ENCODE results near the gene RAB20. TPM values are rescaled to one million over a fixed set of nuclear protein-coding genes. Genes with fewer than 3 reads are reported as not detected.

Gene RAB20
- total RNA-seq, 1 experiment from 2014 or later = 14.3 TPM

DNA sequence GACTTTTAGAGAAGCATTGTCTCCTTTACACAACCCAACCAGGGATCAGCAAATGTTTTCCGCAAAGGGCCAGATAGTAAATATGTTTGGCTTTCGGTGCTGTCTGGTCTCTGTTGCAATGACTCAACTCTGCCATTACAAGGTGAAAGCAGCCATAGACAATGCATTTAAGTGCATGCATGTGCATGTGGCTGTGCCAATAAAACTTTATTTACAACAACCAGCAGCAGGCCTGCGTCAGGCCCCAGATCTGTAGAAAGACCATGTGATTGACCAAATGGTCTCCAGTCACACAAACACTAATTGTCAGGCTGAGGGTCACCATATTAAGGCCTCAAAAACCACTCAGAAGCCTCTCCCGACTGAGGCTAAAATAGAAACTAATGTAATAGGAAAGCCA, 8.1 kb downstream of the RAB20 start:
- ATAC-seq (no peak), DNase-seq (ENCODE audit: low spot score) (no peak)
- H3K27ac Mint-ChIP-seq = peak overlapping the region; percentile 58
- ChIA-PET CTCF (interaction anchor here (1.1 kb wide), 1 partner anchor 91 kb away, joined by 3 read pairs; no protein-coding TSS in a partner anchor), POLR2A (no interaction called here)
- peaks cover 15% of the 10 kb centered on the region for H3K36me3 Mint-ChIP-seq
- no peak for TF ChIP-seq PRRX2 (CRISPR knock-in tag; IDR thresholded peaks at IDR 0.05)
- no peak for TF ChIP-seq ZNF232 (CRISPR knock-in tag; IDR thresholded peaks at IDR 0.05)
- TF ChIP-seq NFATC4 (CRISPR knock-in tag; IDR thresholded peaks at IDR 0.05) = no peak
- TF ChIP-seq ZNF317 (CRISPR knock-in tag; IDR thresholded peaks at IDR 0.05; ENCODE audit: borderline replicate concordance, low read depth) = no peak
- TF ChIP-seq, protein P1, sequence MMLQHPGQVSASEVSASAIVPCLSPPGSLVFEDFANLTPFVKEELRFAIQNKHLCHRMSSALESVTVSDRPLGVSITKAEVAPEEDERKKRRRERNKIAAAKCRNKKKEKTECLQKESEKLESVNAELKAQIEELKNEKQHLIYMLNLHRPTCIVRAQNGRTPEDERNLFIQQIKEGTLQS (CRISPR knock-in tag; conservative IDR thresholded peaks at IDR 0.05) = no peak
- TF ChIP-seq, protein P2, sequence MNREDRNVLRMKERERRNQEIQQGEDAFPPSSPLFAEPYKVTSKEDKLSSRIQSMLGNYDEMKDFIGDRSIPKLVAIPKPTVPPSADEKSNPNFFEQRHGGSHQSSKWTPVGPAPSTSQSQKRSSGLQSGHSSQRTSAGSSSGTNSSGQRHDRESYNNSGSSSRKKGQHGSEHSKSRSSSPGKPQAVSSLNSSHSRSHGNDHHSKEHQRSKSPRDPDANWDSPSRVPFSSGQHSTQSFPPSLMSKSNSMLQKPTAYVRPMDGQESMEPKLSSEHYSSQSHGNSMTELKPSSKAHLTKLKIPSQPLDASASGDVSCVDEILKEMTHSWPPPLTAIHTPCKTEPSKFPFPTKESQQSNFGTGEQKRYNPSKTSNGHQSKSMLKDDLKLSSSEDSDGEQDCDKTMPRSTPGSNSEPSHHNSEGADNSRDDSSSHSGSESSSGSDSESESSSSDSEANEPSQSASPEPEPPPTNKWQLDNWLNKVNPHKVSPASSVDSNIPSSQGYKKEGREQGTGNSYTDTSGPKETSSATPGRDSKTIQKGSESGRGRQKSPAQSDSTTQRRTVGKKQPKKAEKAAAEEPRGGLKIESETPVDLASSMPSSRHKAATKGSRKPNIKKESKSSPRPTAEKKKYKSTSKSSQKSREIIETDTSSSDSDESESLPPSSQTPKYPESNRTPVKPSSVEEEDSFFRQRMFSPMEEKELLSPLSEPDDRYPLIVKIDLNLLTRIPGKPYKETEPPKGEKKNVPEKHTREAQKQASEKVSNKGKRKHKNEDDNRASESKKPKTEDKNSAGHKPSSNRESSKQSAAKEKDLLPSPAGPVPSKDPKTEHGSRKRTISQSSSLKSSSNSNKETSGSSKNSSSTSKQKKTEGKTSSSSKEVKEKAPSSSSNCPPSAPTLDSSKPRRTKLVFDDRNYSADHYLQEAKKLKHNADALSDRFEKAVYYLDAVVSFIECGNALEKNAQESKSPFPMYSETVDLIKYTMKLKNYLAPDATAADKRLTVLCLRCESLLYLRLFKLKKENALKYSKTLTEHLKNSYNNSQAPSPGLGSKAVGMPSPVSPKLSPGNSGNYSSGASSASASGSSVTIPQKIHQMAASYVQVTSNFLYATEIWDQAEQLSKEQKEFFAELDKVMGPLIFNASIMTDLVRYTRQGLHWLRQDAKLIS (CRISPR knock-in tag; IDR thresholded peaks at IDR 0.05; ENCODE audit: borderline replicate concordance) = no peak
- no peak for TF ChIP-seq MYBL2 (CRISPR knock-in tag; IDR thresholded peaks at IDR 0.05)
- TF ChIP-seq TEAD4 (CRISPR knock-in tag; IDR thresholded peaks at IDR 0.05) = no peak
- no peak for TF ChIP-seq ZNF263 (CRISPR knock-in tag; IDR thresholded peaks at IDR 0.05; ENCODE audit: low read depth)
- no peak for TF ChIP-seq FOXK1 (CRISPR knock-in tag; IDR thresholded peaks at IDR 0.05)
- no peak for TF ChIP-seq ZNF416 (CRISPR knock-in tag; IDR thresholded peaks at IDR 0.05)
- TF ChIP-seq, protein P3, sequence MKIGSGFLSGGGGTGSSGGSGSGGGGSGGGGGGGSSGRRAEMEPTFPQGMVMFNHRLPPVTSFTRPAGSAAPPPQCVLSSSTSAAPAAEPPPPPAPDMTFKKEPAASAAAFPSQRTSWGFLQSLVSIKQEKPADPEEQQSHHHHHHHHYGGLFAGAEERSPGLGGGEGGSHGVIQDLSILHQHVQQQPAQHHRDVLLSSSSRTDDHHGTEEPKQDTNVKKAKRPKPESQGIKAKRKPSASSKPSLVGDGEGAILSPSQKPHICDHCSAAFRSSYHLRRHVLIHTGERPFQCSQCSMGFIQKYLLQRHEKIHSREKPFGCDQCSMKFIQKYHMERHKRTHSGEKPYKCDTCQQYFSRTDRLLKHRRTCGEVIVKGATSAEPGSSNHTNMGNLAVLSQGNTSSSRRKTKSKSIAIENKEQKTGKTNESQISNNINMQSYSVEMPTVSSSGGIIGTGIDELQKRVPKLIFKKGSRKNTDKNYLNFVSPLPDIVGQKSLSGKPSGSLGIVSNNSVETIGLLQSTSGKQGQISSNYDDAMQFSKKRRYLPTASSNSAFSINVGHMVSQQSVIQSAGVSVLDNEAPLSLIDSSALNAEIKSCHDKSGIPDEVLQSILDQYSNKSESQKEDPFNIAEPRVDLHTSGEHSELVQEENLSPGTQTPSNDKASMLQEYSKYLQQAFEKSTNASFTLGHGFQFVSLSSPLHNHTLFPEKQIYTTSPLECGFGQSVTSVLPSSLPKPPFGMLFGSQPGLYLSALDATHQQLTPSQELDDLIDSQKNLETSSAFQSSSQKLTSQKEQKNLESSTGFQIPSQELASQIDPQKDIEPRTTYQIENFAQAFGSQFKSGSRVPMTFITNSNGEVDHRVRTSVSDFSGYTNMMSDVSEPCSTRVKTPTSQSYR (CRISPR knock-in tag; IDR thresholded peaks at IDR 0.05) = no peak
- TF ChIP-seq TP53 (CRISPR knock-in tag; IDR thresholded peaks at IDR 0.05) = no peak
- TF ChIP-seq JAZF1 (CRISPR knock-in tag; IDR thresholded peaks at IDR 0.05) = no peak
- TF ChIP-seq ZNF423 (CRISPR knock-in tag; IDR thresholded peaks at IDR 0.05) = no peak
- no peak for TF ChIP-seq NR3C1 (CRISPR knock-in tag; conservative IDR thresholded peaks at IDR 0.05; ENCODE audit: low read depth)
- no peaks in the 10 kb centered on the region for H3K27me3 Mint-ChIP-seq (ENCODE audit: low read depth)
- H3K4me1 Mint-ChIP-seq = peaks cover 11% of the 10 kb centered on the region; the same call in 1 of the 2 replicates
- H3K9me3 Mint-ChIP-seq = peaks cover 5% of the 10 kb centered on the region
- H3K4me3 Mint-ChIP-seq = no peak overlapping the region

DNA sequence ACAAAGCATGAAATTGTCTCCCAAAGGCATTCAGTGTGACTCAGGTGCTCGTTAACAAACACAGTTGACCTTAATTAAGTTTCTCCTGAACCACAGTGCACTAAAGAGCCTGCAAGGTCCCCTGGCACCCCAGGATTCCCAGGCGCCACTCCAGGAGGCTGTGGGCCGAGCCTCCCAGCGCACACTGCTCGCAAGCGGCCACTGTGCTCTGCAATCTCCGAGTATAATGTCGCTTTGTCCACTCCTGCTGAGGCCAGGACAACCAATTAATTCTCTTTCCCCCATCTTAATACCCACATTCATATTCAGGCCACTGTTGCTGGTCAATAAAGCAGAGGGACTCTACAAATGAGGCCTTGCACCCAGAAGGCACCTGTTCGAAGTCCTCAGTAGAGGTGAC, 8.8 kb downstream of the RAB20 start:
- POLR2A ChIA-PET = no interaction called here
- peaks cover 15% of the 10 kb centered on the region for H3K36me3 Mint-ChIP-seq
- ATAC-seq (no peak), DNase-seq (ENCODE audit: low spot score) (no peak)
- peak overlapping the region; percentile 58; the same call in 1 of the 2 replicates for H3K27ac Mint-ChIP-seq
- H3K27me3 Mint-ChIP-seq (ENCODE audit: low read depth) = no peaks in the 10 kb centered on the region
- H3K4me1 Mint-ChIP-seq = peaks cover 11% of the 10 kb centered on the region; the same call in 1 of the 2 replicates
- CTCF ChIA-PET = no interaction called here
- H3K9me3 Mint-ChIP-seq = peaks cover 5% of the 10 kb centered on the region
- no peak overlapping the region for H3K4me3 Mint-ChIP-seq
- TF ChIP-seq ZNF416 (CRISPR knock-in tag; IDR thresholded peaks at IDR 0.05) (no peak), ZNF138 (CRISPR knock-in tag; conservative IDR thresholded peaks at IDR 0.05) (no peak), ZNF232 (CRISPR knock-in tag; IDR thresholded peaks at IDR 0.05) (no peak), NFE2L1 (CRISPR knock-in tag; IDR thresholded peaks at IDR 0.05) (no peak), GTF2I (CRISPR knock-in tag; conservative IDR thresholded peaks at IDR 0.05) (no peak)
- TF ChIP-seq, protein P4, sequence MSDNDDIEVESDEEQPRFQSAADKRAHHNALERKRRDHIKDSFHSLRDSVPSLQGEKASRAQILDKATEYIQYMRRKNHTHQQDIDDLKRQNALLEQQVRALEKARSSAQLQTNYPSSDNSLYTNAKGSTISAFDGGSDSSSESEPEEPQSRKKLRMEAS (CRISPR knock-in tag; IDR thresholded peaks at IDR 0.05) = no peak
- TF ChIP-seq, protein P5, sequence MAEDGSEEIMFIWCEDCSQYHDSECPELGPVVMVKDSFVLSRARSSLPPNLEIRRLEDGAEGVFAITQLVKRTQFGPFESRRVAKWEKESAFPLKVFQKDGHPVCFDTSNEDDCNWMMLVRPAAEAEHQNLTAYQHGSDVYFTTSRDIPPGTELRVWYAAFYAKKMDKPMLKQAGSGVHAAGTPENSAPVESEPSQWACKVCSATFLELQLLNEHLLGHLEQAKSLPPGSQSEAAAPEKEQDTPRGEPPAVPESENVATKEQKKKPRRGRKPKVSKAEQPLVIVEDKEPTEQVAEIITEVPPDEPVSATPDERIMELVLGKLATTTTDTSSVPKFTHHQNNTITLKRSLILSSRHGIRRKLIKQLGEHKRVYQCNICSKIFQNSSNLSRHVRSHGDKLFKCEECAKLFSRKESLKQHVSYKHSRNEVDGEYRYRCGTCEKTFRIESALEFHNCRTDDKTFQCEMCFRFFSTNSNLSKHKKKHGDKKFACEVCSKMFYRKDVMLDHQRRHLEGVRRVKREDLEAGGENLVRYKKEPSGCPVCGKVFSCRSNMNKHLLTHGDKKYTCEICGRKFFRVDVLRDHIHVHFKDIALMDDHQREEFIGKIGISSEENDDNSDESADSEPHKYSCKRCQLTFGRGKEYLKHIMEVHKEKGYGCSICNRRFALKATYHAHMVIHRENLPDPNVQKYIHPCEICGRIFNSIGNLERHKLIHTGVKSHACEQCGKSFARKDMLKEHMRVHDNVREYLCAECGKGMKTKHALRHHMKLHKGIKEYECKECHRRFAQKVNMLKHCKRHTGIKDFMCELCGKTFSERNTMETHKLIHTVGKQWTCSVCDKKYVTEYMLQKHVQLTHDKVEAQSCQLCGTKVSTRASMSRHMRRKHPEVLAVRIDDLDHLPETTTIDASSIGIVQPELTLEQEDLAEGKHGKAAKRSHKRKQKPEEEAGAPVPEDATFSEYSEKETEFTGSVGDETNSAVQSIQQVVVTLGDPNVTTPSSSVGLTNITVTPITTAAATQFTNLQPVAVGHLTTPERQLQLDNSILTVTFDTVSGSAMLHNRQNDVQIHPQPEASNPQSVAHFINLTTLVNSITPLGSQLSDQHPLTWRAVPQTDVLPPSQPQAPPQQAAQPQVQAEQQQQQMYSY (CRISPR knock-in tag; IDR thresholded peaks at IDR 0.05) = no peak
- TF ChIP-seq, protein P6, sequence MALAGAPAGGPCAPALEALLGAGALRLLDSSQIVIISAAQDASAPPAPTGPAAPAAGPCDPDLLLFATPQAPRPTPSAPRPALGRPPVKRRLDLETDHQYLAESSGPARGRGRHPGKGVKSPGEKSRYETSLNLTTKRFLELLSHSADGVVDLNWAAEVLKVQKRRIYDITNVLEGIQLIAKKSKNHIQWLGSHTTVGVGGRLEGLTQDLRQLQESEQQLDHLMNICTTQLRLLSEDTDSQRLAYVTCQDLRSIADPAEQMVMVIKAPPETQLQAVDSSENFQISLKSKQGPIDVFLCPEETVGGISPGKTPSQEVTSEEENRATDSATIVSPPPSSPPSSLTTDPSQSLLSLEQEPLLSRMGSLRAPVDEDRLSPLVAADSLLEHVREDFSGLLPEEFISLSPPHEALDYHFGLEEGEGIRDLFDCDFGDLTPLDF (CRISPR knock-in tag; IDR thresholded peaks at IDR 0.05) = no peak
- TF ChIP-seq, protein P7, sequence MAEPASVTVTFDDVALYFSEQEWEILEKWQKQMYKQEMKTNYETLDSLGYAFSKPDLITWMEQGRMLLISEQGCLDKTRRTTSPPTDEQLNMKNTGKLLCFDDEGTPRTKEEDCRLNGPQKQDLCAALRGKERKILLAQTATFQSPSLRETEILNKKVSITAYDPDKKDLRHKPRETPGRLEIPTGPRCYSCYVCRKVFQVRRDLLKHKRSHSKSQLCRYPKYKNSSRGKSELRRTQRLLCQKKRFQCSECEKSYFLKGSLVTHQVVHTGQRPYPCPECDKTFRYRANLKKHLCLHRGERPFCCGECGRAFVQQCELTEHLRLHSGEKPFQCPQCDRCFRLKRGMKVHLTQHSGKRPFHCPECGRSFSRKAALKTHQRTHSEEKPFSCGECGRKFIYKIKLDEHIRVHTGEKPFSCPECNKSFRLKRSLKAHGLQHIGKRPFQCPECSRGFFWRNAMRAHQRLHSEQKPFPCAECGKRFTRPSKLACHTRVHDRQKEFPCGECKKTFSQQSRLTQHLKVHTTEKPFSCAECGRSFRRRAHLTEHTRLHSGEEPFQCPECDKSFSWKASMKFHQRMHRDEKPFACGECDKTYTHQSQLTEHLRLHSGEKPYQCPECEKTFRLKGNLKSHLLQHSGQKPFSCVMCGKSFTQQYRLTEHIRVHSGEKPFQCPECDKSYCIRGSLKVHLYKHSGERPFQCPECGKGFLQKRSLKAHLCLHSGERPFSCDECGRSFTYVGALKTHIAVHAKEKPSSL (CRISPR knock-in tag; conservative IDR thresholded peaks at IDR 0.05) = no peak
